Liver (tissue), 9 donors: ENCODE results near the gene ZNF101. TPM values are rescaled to one million over a fixed set of nuclear protein-coding genes. Genes with fewer than 3 reads are reported as not detected.

ENCODE experiments used
- DNase-seq: peaks from one replicate; pipeline ENCODE4 v3.0.0-alpha.2; 2017; ENCODE audit warnings: low spot score
- H3K27ac ChIP-seq, 2 donors: one replicate each; pipeline ENCODE4 v1.7.0; 2013; ENCODE audit warnings: inconsistent platforms in 2 of 2, low read length in 2 of 2, control low read depth in 1 of 2, low read depth in 1 of 2, mild to moderate bottlenecking in 1 of 2
- H3K27me3 ChIP-seq, 4 donors: one replicate each; pipeline versions ENCODE4 v1.6.1 to v1.7.0; 2013; ENCODE audit warnings: low read length in 3 of 4, inconsistent platforms in 1 of 4, mild to moderate bottlenecking in 1 of 4, moderate library complexity in 1 of 4; ENCODE audit not compliant: control insufficient read depth in 4 of 4, insufficient read depth in 4 of 4
- H3K36me3 ChIP-seq, 4 donors: one replicate each; pipeline versions ENCODE4 v1.6.1 to v1.7.0; 2013; ENCODE audit warnings: low read length in 3 of 4, mild to moderate bottlenecking in 3 of 4, low read depth in 1 of 4, moderate library complexity in 1 of 4; ENCODE audit not compliant: control insufficient read depth in 4 of 4, insufficient read depth in 3 of 4
- H3K4me1 ChIP-seq, 4 donors: one replicate each; pipeline versions ENCODE4 v1.6.1 to v1.7.0; 2013; ENCODE audit warnings: low read length in 3 of 4, mild to moderate bottlenecking in 3 of 4, moderate library complexity in 1 of 4; ENCODE audit not compliant: control insufficient read depth in 4 of 4, insufficient read depth in 4 of 4
- H3K4me3 ChIP-seq, 3 donors: one replicate each; pipeline versions ENCODE4 v1.6.1 to v1.7.0; 2013; ENCODE audit warnings: low read length in 3 of 3, control low read depth in 1 of 3, low read depth in 1 of 3, mild to moderate bottlenecking in 1 of 3
- H3K9ac ChIP-seq, 2 donors: one replicate each; pipeline ENCODE4 v1.7.0; 2013; ENCODE audit warnings: low read length in 2 of 2, mild to moderate bottlenecking in 2 of 2, moderate library complexity in 2 of 2, control low read depth in 1 of 2, low read depth in 1 of 2
- H3K9me3 ChIP-seq, 4 donors: one replicate each; pipeline versions ENCODE4 v1.6.1 to v1.7.0; 2013; ENCODE audit warnings: low read length in 3 of 4; ENCODE audit not compliant: control insufficient read depth in 4 of 4
- ATF3 ChIP-seq: IDR thresholded peaks from 2 replicates; pipeline ENCODE4 v1.6.1; 2016; ENCODE audit warnings: antibody characterized with exemption
- CTCF ChIP-seq: fragments of 150-350 bp; IDR thresholded peaks from 2 replicates; pipeline ENCODE4 v1.5.1; 2017; ENCODE audit warnings: improper control_type of control experiment, low read depth, low read length; ENCODE audit not compliant: missing input control
- EGR1 ChIP-seq, 2 donors: IDR thresholded peaks; 2 replicates each; pipeline ENCODE4 v1.6.1; 2016 to 2018; ENCODE audit warnings: antibody characterized with exemption in 2 of 2, low read depth in 2 of 2
- FOXA1 ChIP-seq: IDR thresholded peaks from 2 replicates; pipeline ENCODE4 v1.6.1; 2016; ENCODE audit warnings: antibody characterized with exemption
- FOXA2 ChIP-seq: IDR thresholded peaks from 2 replicates; pipeline ENCODE4 v1.6.1; 2016; ENCODE audit warnings: antibody characterized with exemption
- GABPA ChIP-seq, 2 donors: IDR thresholded peaks in 1 of 2; conservative IDR thresholded peaks in 1 of 2; 2 replicates each; pipeline ENCODE4 v1.6.1; 2016; ENCODE audit warnings: antibody characterized with exemption in 2 of 2, mild to moderate bottlenecking in 1 of 2, moderate library complexity in 1 of 2
- HNF4A ChIP-seq, 2 donors: conservative IDR thresholded peaks; 2 replicates each; pipeline ENCODE4 v1.6.1; 2016; ENCODE audit warnings: antibody characterized with exemption in 2 of 2, mild to moderate bottlenecking in 2 of 2
- HNF4G ChIP-seq: IDR thresholded peaks from 2 replicates; pipeline ENCODE4 v1.6.1; 2016; ENCODE audit warnings: antibody characterized with exemption
- JUND ChIP-seq, 2 donors: IDR thresholded peaks; 2 replicates each; pipeline ENCODE4 v1.6.1; 2016; ENCODE audit warnings: antibody characterized with exemption in 2 of 2
- NR2F2 ChIP-seq: IDR thresholded peaks from 2 replicates; pipeline ENCODE4 v1.6.1; 2016; ENCODE audit warnings: antibody characterized with exemption
- RAD21 ChIP-seq, 2 donors: IDR thresholded peaks; 2 replicates each; pipeline ENCODE4 v1.6.1; 2016; ENCODE audit warnings: antibody characterized with exemption in 2 of 2, mild to moderate bottlenecking in 2 of 2
- REST ChIP-seq: IDR thresholded peaks from 2 replicates; pipeline ENCODE4 v1.6.1; 2016; ENCODE audit warnings: antibody characterized with exemption, mild to moderate bottlenecking
- RXRA ChIP-seq, 2 donors: IDR thresholded peaks; 2 replicates each; pipeline ENCODE4 v1.6.1; 2017 to 2018; ENCODE audit warnings: antibody characterized with exemption in 2 of 2, mild to moderate bottlenecking in 1 of 2
- SP1 ChIP-seq: IDR thresholded peaks from 2 replicates; pipeline ENCODE4 v1.6.1; 2018; ENCODE audit warnings: antibody characterized with exemption, mild to moderate bottlenecking
- TAF1 ChIP-seq: conservative IDR thresholded peaks from 2 replicates; pipeline ENCODE4 v1.6.1; 2016; ENCODE audit warnings: antibody characterized with exemption, mild to moderate bottlenecking
- YY1 ChIP-seq: IDR thresholded peaks from 2 replicates; pipeline ENCODE4 v1.6.1; 2016; ENCODE audit warnings: antibody characterized with exemption, mild to moderate bottlenecking
- WGBS: extraction: QIAGEN DNeasy Blood & Tissue Kit; methylation state at CpG from one replicate; pipeline ENCODE4 v1.1.7; 2013; 5-methylcytosine and 5-hydroxymethylcytosine counted together
- polyA plus RNA-seq, 2 donors: library from polyadenylated mRNA; stranded (reverse) in 1 of 2; unstranded in 1 of 2; fragments of 200-250 nt in 1 of 2; fragments of >200 nt in 1 of 2; fragmentation: Nextera tagmentation in 1 of 2; extraction: Ambion mirVana in 1 of 2; gene quantifications; one replicate each; pipeline versions ENCODE4 v1.2.1 to v1.2.3, GENCODE V29; 2013 to 2015
- total RNA-seq, 2 donors: library from RNA; depleted of rRNA; stranded (reverse); fragments of >200 nt; gene quantifications; one replicate each; pipeline ENCODE4 v1.2.3, GENCODE V29; 2014
- TF ChIP-seq, protein P1 (sequence below): IDR thresholded peaks from 2 replicates; pipeline ENCODE4 v1.6.1; 2016; ENCODE audit warnings: antibody characterized with exemption
- TF ChIP-seq, protein P2 (sequence below): IDR thresholded peaks from 2 replicates; pipeline ENCODE4 v1.6.1; 2016; ENCODE audit warnings: antibody characterized with exemption
- donor health status: healthy.
- donor health status: healthy.
- donor health status: healthy.
- donor health status: healthy.
- donor health status: healthy.

ZNF101 gene
- total and polyA plus RNA-seq, 4 donors = 1.5 to 6.9 (median 3.5) TPM

- H3K27ac ChIP-seq = no peak overlapping the region
- DNase-seq = no peak
- 95% methylated on average over 24 of the region's 24 CpGs for WGBS
- H3K36me3 ChIP-seq = peaks cover 31 to 89% (median 52%) of the 10 kb centered on the region in 4 donors
- TF ChIP-seq GABPA (IDR thresholded peaks at IDR 0.05 in 1 of 2, conservative IDR thresholded peaks at IDR 0.05 in 1 of 2) = no peak
- no peak for TF ChIP-seq TAF1
- no peak for TF ChIP-seq NR2F2
- no peak for TF ChIP-seq FOXA2
- TF ChIP-seq YY1 = no peak
- TF ChIP-seq JUND (IDR thresholded peaks at IDR 0.05) = no peak
- no peak for TF ChIP-seq RXRA (IDR thresholded peaks at IDR 0.05)
- TF ChIP-seq, protein P1, sequence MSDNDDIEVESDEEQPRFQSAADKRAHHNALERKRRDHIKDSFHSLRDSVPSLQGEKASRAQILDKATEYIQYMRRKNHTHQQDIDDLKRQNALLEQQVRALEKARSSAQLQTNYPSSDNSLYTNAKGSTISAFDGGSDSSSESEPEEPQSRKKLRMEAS = no peak
- TF ChIP-seq ATF3 = no peak
- TF ChIP-seq HNF4A (conservative IDR thresholded peaks at IDR 0.05) = no peak
- TF ChIP-seq REST = no peak
- TF ChIP-seq SP1 = no peak
- TF ChIP-seq EGR1 (IDR thresholded peaks at IDR 0.05; ENCODE audit: low read depth in 2 of 2) = no peak
- TF ChIP-seq RAD21 (IDR thresholded peaks at IDR 0.05) = no peak
- TF ChIP-seq HNF4G = no peak
- TF ChIP-seq, protein P2, sequence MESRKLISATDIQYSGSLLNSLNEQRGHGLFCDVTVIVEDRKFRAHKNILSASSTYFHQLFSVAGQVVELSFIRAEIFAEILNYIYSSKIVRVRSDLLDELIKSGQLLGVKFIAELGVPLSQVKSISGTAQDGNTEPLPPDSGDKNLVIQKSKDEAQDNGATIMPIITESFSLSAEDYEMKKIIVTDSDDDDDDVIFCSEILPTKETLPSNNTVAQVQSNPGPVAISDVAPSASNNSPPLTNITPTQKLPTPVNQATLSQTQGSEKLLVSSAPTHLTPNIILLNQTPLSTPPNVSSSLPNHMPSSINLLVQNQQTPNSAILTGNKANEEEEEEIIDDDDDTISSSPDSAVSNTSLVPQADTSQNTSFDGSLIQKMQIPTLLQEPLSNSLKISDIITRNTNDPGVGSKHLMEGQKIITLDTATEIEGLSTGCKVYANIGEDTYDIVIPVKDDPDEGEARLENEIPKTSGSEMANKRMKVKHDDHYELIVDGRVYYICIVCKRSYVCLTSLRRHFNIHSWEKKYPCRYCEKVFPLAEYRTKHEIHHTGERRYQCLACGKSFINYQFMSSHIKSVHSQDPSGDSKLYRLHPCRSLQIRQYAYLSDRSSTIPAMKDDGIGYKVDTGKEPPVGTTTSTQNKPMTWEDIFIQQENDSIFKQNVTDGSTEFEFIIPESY = no peak
- no peak for TF ChIP-seq CTCF
- no peak for TF ChIP-seq FOXA1
- H3K9ac ChIP-seq = no peak overlapping the region
- H3K27me3 ChIP-seq = no peaks in the 10 kb centered on the region
- H3K9me3 ChIP-seq = no peaks in the 10 kb centered on the region
- H3K4me1 ChIP-seq = no peaks in the 10 kb centered on the region
- H3K4me3 ChIP-seq = no peak overlapping the region
Measured at GRCh38 chr19:19652482-19653295, 15.9 kb upstream of the ZNF101 start.
